K562 (cell line): ENCODE measurements around the gene RPS8. TPM values are rescaled to one million over a fixed set of nuclear protein-coding genes. Genes with fewer than 3 reads are reported as not detected.

Experiments
- CHD2 ChIP-seq: IDR thresholded peaks from 2 replicates; pipeline ENCODE4 v1.6.1; 2011; ENCODE audit warnings: low read depth, low read length
- COPS2 ChIP-seq: fragments of 450-650 bp; conservative IDR thresholded peaks from 2 replicates; pipeline ENCODE4 v1.6.1; 2016; ENCODE audit warnings: mild to moderate bottlenecking, moderate library complexity
- CREB3L1 ChIP-seq: fragments of 450-650 bp; IDR thresholded peaks from 2 replicates; pipeline ENCODE4 v1.6.1; 2014; ENCODE audit warnings: low read depth, mild to moderate bottlenecking, moderate library complexity, borderline replicate concordance
- FOXA3 ChIP-seq, 2 experiments: fragments of 450-650 bp in 1 of 2; sonication (generic) in 1 of 2; formaldehyde crosslinking; IDR thresholded peaks in 1 of 2; conservative IDR thresholded peaks in 1 of 2; 2 replicates each; pipeline versions ENCODE4 v1.4.0 to v1.8.0; 2020 to 2022; ENCODE audit warnings: mild to moderate bottlenecking in 2 of 2, missing genetic modification reagents in 1 of 2
- MITF ChIP-seq: IDR thresholded peaks from 2 replicates; pipeline ENCODE4 v1.6.1; 2014; ENCODE audit warnings: antibody characterized with exemption
- MYBL2 ChIP-seq, 2 experiments: fragments of 450-650 bp in 1 of 2; sonication (generic) in 1 of 2; formaldehyde crosslinking in 1 of 2; IDR thresholded peaks; 2 replicates each; pipeline versions ENCODE4 v1.6.1 to v1.8.1; 2017 to 2022; ENCODE audit warnings: borderline replicate concordance in 1 of 2, inconsistent platforms in 1 of 2, low read depth in 1 of 2, mild to moderate bottlenecking in 1 of 2, missing genetic modification reagents in 1 of 2, moderate library complexity in 1 of 2
- PRMT5 ChIP-seq: sonication (generic); formaldehyde crosslinking; IDR thresholded peaks from 2 replicates; pipeline ENCODE4 v1.5.0; 2020; ENCODE audit warnings: missing genetic modification reagents
- RBM14 ChIP-seq: fragments of 200-400 bp; formaldehyde crosslinking; IDR thresholded peaks from 2 replicates; pipeline ENCODE4 v1.6.1; 2018; ENCODE audit warnings: low read depth, mild to moderate bottlenecking, low read length, moderate library complexity, borderline replicate concordance; ENCODE audit not compliant: insufficient read depth
- RHOXF2B ChIP-seq: fragments of 250-450 bp; sonication (Bioruptor Pico); conservative IDR thresholded peaks from 2 replicates; pipeline ENCODE4 v1.5.1; 2021
- SMAD3 ChIP-seq: fragments of 450-650 bp; formaldehyde crosslinking; conservative IDR thresholded peaks from 2 replicates; pipeline ENCODE4 v1.4.0; 2020; ENCODE audit warnings: mild to moderate bottlenecking
- STAT6 ChIP-seq: sonication (generic); formaldehyde crosslinking; IDR thresholded peaks from 2 replicates; pipeline ENCODE4 v1.8.1; 2023; ENCODE audit warnings: mild to moderate bottlenecking, missing genetic modification reagents
- TCF7L2 ChIP-seq: fragments of 150-350 bp; IDR thresholded peaks from 2 replicates; pipeline ENCODE4 v1.6.1; 2016; ENCODE audit warnings: low read depth, mild to moderate bottlenecking, low read length, moderate library complexity
- TSHZ1 ChIP-seq: fragments of 250-450 bp; sonication (Bioruptor Pico); IDR thresholded peaks from 2 replicates; pipeline ENCODE4 v1.4.0; 2020; ENCODE audit warnings: mild to moderate bottlenecking, moderate library complexity
- ZBTB43 ChIP-seq: sonication (generic); formaldehyde crosslinking; IDR thresholded peaks from 2 replicates; pipeline ENCODE4 v1.8.0; 2023; ENCODE audit warnings: mild to moderate bottlenecking, missing genetic modification reagents
- ZSCAN32 ChIP-seq: fragments of 450-650 bp; formaldehyde crosslinking; IDR thresholded peaks from 2 replicates; pipeline ENCODE4 v1.4.0; 2020; ENCODE audit warnings: mild to moderate bottlenecking, moderate library complexity
- polyA plus RNA-seq, 8 experiments: library from polyadenylated mRNA; depleted of rRNA in 4 of 8; stranded (reverse) in 5 of 8; unstranded in 3 of 8; fragments of >200 nt; fragmentation: Nextera tagmentation in 2 of 8; fragmentation: Illumina TruSeq in 1 of 8; extraction: Ambion mirVana in 2 of 8; extraction: Trizol in 1 of 8; gene quantifications; 2 replicates each; pipeline versions ENCODE4 v1.2.1 to v1.2.3, GENCODE V29; 2011 to 2014; ENCODE audit warnings: inconsistent platforms in 1 of 8, missing spikeins in 1 of 8
- total RNA-seq, 7 experiments: library from RNA; depleted of rRNA in 6 of 7; stranded (reverse); fragments of >200 nt in 6 of 7; fragmentation: Illumina TruSeq in 2 of 7; extraction: Trizol in 2 of 7; gene quantifications; 2 replicates each; pipeline versions ENCODE4 v1.2.1 to v1.2.3, GENCODE V29; 2011 to 2021; ENCODE audit warnings: low replicate concordance in 1 of 7

RPS8 gene
- total and polyA plus RNA-seq, 9 of the 15 experiments (the other 6 are each of a cell fraction or from before 2014, with no cell fraction given) = 2,431 to 4,168 (median 3,109) TPM

GRCh38 chr1:44739307-44740178, 35.8 kb upstream of the RPS8 start, which contains the start of gene KIF2C (continued):
- TF ChIP-seq MITF = no peak
- TF ChIP-seq MYBL2 (IDR thresholded peaks at IDR 0.05; ENCODE audit: low read depth) = peak; percentile 99
- TF ChIP-seq MYBL2 (CRISPR knock-in tag; IDR thresholded peaks at IDR 0.05; ENCODE audit: borderline replicate concordance) = no peak
- peak; percentile 98 for TF ChIP-seq STAT6 (CRISPR knock-in tag)
- 0 out of 2 replicates have a peak, but pooled peaks have one; percentile 27 for TF ChIP-seq CHD2
- TF ChIP-seq COPS2 = no peak
- no peak for TF ChIP-seq TSHZ1 (CRISPR knock-in tag)
- TF ChIP-seq TCF7L2 = no peak
- no peak for TF ChIP-seq FOXA3 (CRISPR knock-in tag; conservative IDR thresholded peaks at IDR 0.05 in 1 of 2, IDR thresholded peaks at IDR 0.05 in 1 of 2)
- 0 out of 2 replicates have a peak, but pooled peaks have one; percentile 45 for TF ChIP-seq CREB3L1
- no peak for TF ChIP-seq RBM14
- TF ChIP-seq RHOXF2B (CRISPR knock-in tag) = no peak
- TF ChIP-seq ZSCAN32 (CRISPR knock-in tag) = no peak
- no peak for TF ChIP-seq PRMT5 (CRISPR knock-in tag)
- TF ChIP-seq ZBTB43 (CRISPR knock-in tag) = no peak
- TF ChIP-seq SMAD3 = no peak; the same call in 1 of the 2 replicates
